22Rv1 (cell line): Measurements from ENCODE around the gene GRIK5.

Source experiments
- H3K27ac ChIP-seq: fragments of 450-650 bp; 2 replicates; pipeline ENCODE4 v1.5.1; 2017
- CTCF ChIP-seq: fragments of 450-650 bp; IDR thresholded peaks from 2 replicates; pipeline ENCODE4 v1.5.1; 2017; ENCODE audit warnings: mild to moderate bottlenecking
- ZFX ChIP-seq: fragments of 450-650 bp; IDR thresholded peaks from 2 replicates; pipeline ENCODE4 v1.6.1; 2017; ENCODE audit warnings: antibody characterized with exemption, borderline replicate concordance

The GRIK5 gene

GRCh38 chr19:42006569-42006968, 63.4 kb downstream of the GRIK5 start:
- no peak for TF ChIP-seq ZFX
- no peak for TF ChIP-seq CTCF
- no peak overlapping the region for H3K27ac ChIP-seq

GRCh38 chr19:42005504-42005903, 64.5 kb downstream of the GRIK5 start:
- TF ChIP-seq CTCF (no peak), ZFX (no peak)
- no peak overlapping the region for H3K27ac ChIP-seq

GRCh38 chr19:42003506-42004294, 66.3 kb downstream of the GRIK5 start:
- TF ChIP-seq CTCF: no peak
- no peak for TF ChIP-seq ZFX
- H3K27ac ChIP-seq: no peak overlapping the region

GRCh38 chr19:41999878-42000208, 70.2 kb downstream of the GRIK5 start:
- H3K27ac ChIP-seq: no peak overlapping the region
- TF ChIP-seq ZFX (no peak), CTCF (no peak)

- no peak overlapping the region for H3K27ac ChIP-seq
- TF ChIP-seq CTCF (no peak), ZFX (no peak)
These were observed 70.7 kb downstream of the GRIK5 start for GRCh38 chr19:41999071-41999877.

GRCh38 chr19:41998246-41999020, 71.6 kb downstream of the GRIK5 start:
- no peak overlapping the region for H3K27ac ChIP-seq
- TF ChIP-seq ZFX (no peak), CTCF (peak; percentile 94)
